Loucy (cell line): ENCODE data around the gene MAPK8IP1.
"Not testable (repeated sequence)": the region's sequence is repeated elsewhere in the genome, so short reads cannot be mapped to it uniquely, and the experiment has no call there.

Source experiments
- H2AFZ ChIP-seq: fragments of 200-600 bp; sonication (generic); 2 replicates; pipeline ENCODE4 v1.6.0; 2016; ENCODE audit warnings: antibody characterized with exemption, mild to moderate bottlenecking, low read length, moderate library complexity
- H3F3A ChIP-seq: fragments of 200-600 bp; 2 replicates; pipeline ENCODE4 v1.6.0; 2016; ENCODE audit warnings: antibody characterized with exemption, low read depth, mild to moderate bottlenecking
- H3K27me3 ChIP-seq: fragments of 200-600 bp; sonication (generic); 2 replicates; pipeline ENCODE4 v1.6.1; 2014; ENCODE audit warnings: low read length, mild to moderate bottlenecking; ENCODE audit not compliant: insufficient read depth, poor library complexity, severe bottlenecking
- H3K36me3 ChIP-seq: fragments of 200-600 bp; sonication (generic); 2 replicates; pipeline ENCODE4 v1.6.1; 2016; ENCODE audit warnings: low read length; ENCODE audit not compliant: insufficient read depth
- H3K4me1 ChIP-seq: fragments of 200-600 bp; sonication (generic); 2 replicates; pipeline ENCODE4 v1.5.1; 2014; ENCODE audit warnings: low read length, mild to moderate bottlenecking; ENCODE audit not compliant: insufficient read depth, poor library complexity, severe bottlenecking
- H3K4me2 ChIP-seq: fragments of 200-600 bp; sonication (generic); 2 replicates; pipeline ENCODE4 v1.6.0; 2014; ENCODE audit warnings: antibody characterized with exemption, low read length, low read depth, mild to moderate bottlenecking; ENCODE audit not compliant: poor library complexity, severe bottlenecking
- H3K4me3 ChIP-seq: fragments of 200-600 bp; sonication (generic); 2 replicates; pipeline ENCODE4 v1.5.1; 2014; ENCODE audit warnings: low read length, mild to moderate bottlenecking, mixed read lengths; ENCODE audit not compliant: poor library complexity, severe bottlenecking
- H3K79me2 ChIP-seq: fragments of 200-600 bp; sonication (generic); 2 replicates; pipeline ENCODE4 v1.6.1; 2014; ENCODE audit warnings: low read length; ENCODE audit not compliant: insufficient read depth
- H3K9ac ChIP-seq: fragments of 200-600 bp; sonication (generic); 2 replicates; pipeline ENCODE4 v1.6.0; 2014; ENCODE audit warnings: mild to moderate bottlenecking, low read depth, low read length, moderate library complexity; ENCODE audit not compliant: poor library complexity, severe bottlenecking
- H3K9me2 ChIP-seq: fragments of 200-600 bp; sonication (generic); replicated peaks from 2 replicates; pipeline ENCODE4 v1.6.1; 2016; ENCODE audit warnings: low read depth, low read length, mixed read lengths
- H3K9me3 ChIP-seq: fragments of 200-600 bp; sonication (generic); 2 replicates; pipeline ENCODE4 v1.6.1; 2014; ENCODE audit warnings: mild to moderate bottlenecking, antibody characterized with exemption, low read length, low read depth; ENCODE audit not compliant: insufficient read depth
- H4K20me1 ChIP-seq: fragments of 200-600 bp; sonication (generic); 2 replicates; pipeline ENCODE4 v1.6.0; 2014; ENCODE audit warnings: antibody characterized with exemption, low read length, mild to moderate bottlenecking; ENCODE audit not compliant: insufficient read depth, poor library complexity, severe bottlenecking
- CTCF ChIP-seq: fragments of 200-600 bp; sonication (generic); conservative IDR thresholded peaks from 2 replicates; pipeline ENCODE4 v1.5.1; 2014; ENCODE audit warnings: mild to moderate bottlenecking, antibody characterized with exemption, low read length
- EZH2phosphoT487 ChIP-seq: fragments of 200-600 bp; IDR thresholded peaks from 2 replicates; pipeline ENCODE4 v1.6.1; 2018; ENCODE audit warnings: antibody characterized with exemption, mild to moderate bottlenecking, moderate library complexity, borderline replicate concordance

Gene MAPK8IP1

GRCh38 chr11:45905095-45905494 lies 19.6 kb downstream of the MAPK8IP1 start:
- Histone ChIP-seq H3K4me1 (peaks cover 15% of the 10 kb centered on the region), H3F3A (no peaks in the 10 kb centered on the region), H3K9me2 (no peaks in the 10 kb centered on the region), H4K20me1 (no peaks in the 10 kb centered on the region), H3K36me3 (peaks cover 5% of the 10 kb centered on the region; the same call in 1 of the 2 replicates), H2AFZ (no peak overlapping the region), H3K9ac (no peak overlapping the region), H3K27me3 (no peaks in the 10 kb centered on the region), H3K9me3 (no peaks in the 10 kb centered on the region), H3K4me2 (no peak overlapping the region), H3K4me3 (no peak overlapping the region), H3K79me2 (no peaks in the 10 kb centered on the region)
- no peak for TF ChIP-seq EZH2phosphoT487
- TF ChIP-seq CTCF: no peak

- not testable (repeated sequence) for H3K9me2 ChIP-seq, H2AFZ ChIP-seq, H3K27me3 ChIP-seq, H3F3A ChIP-seq, H3K9me3 ChIP-seq, H4K20me1 ChIP-seq, H3K79me2 ChIP-seq, H3K4me2 ChIP-seq, H3K4me3 ChIP-seq, H3K36me3 ChIP-seq
- H3K9ac ChIP-seq: peak overlapping the region; percentile 27
- peaks cover 15% of the 10 kb centered on the region for H3K4me1 ChIP-seq
Observed at GRCh38 chr11:45905576-45905975, 20.1 kb downstream of the MAPK8IP1 start.

GRCh38 chr11:45906096-45906682 lies 20.7 kb downstream of the MAPK8IP1 start:
- H3K4me1 ChIP-seq: peaks cover 15% of the 10 kb centered on the region
- no peak overlapping the region for H3K4me3 ChIP-seq
- no peak overlapping the region for H3K4me2 ChIP-seq
- no peaks in the 10 kb centered on the region for H4K20me1 ChIP-seq
- peak overlapping the region; percentile 27 for H3K9ac ChIP-seq
- no peaks in the 10 kb centered on the region for H3K79me2 ChIP-seq
- no peaks in the 10 kb centered on the region for H3K27me3 ChIP-seq
- no peaks in the 10 kb centered on the region for H3F3A ChIP-seq
- H2AFZ ChIP-seq: no peak overlapping the region
- peaks cover 5% of the 10 kb centered on the region; the same call in 1 of the 2 replicates for H3K36me3 ChIP-seq
- no peak for TF ChIP-seq CTCF
- TF ChIP-seq EZH2phosphoT487: no peak
- no peaks in the 10 kb centered on the region for H3K9me2 ChIP-seq
- no peaks in the 10 kb centered on the region for H3K9me3 ChIP-seq

GRCh38 chr11:45906965-45907611 lies 21.6 kb downstream of the MAPK8IP1 start, which contains the start of gene FREY1:
FREY1 (minus strand) TSS chr11:45907271; CDS start chr11:45907245, 26 bp downstream.
- TF ChIP-seq EZH2phosphoT487: no peak
- H2AFZ ChIP-seq: no peak within 1 kb of the TSS
- no peaks in the 10 kb centered on the region for H4K20me1 ChIP-seq
- no peaks in the 10 kb centered on the region for H3K9me3 ChIP-seq
- peak within 1 kb of the TSS; percentile 27 for H3K9ac ChIP-seq
- H3K27me3 ChIP-seq: no peaks in the 10 kb centered on the region
- H3K4me2 ChIP-seq: no peak within 1 kb of the TSS
- peaks cover 15% of the 10 kb centered on the region for H3K4me1 ChIP-seq
- H3K79me2 ChIP-seq: no peaks in the 10 kb centered on the region
- no peaks in the 10 kb centered on the region for H3F3A ChIP-seq
- H3K36me3 ChIP-seq: peaks cover 5% of the 10 kb centered on the region; the same call in 1 of the 2 replicates
- H3K9me2 ChIP-seq: no peaks in the 10 kb centered on the region
- no peak within 1 kb of the TSS for H3K4me3 ChIP-seq
